Endothelial cell of umbilical vein (primary cell): ENCODE results near the gene LDLRAD4. TPM values are rescaled to one million over a fixed set of nuclear protein-coding genes. Genes with fewer than 3 reads are reported as not detected.

Experiments used
- BruUV-seq: library from RNA; stranded (reverse); fragments of 400-500 nt; replicated peaks from 2 replicates; lab custom pipeline; 2021; lab: Mats Ljungman, UMichigan
- CTCF ChIA-PET: fragments of 300-600, 350-600 bp; sonication (Branson Sonifier 250); formaldehyde crosslinking; loops from one replicate; lab custom pipeline; 2021; ENCODE audit warnings: antibody characterized with exemption, inconsistent platforms; lab: Charles Lee
- POLR2A ChIA-PET: fragments of 300-600, 350-600 bp; sonication (Branson Sonifier 250); formaldehyde crosslinking; loops from one replicate; lab custom pipeline; 2021; ENCODE audit warnings: antibody characterized with exemption, inconsistent platforms; lab: Charles Lee
- DNase-seq: peaks from one replicate; pipeline ENCODE4 v3.0.0-alpha.2; 2011; ENCODE audit warnings: low read depth, low spot score
- FAIRE-seq: peaks from 2 replicates; lab custom pipeline; 2011; peaks lifted over from hg19 to GRCh38; lab: Jason Lieb, UNC
- H2AFZ ChIP-seq: 2 replicates; pipeline ENCODE4 v1.6.0; 2012; ENCODE audit warnings: low read depth, low read length, control low read depth, inconsistent platforms
- H3K27ac ChIP-seq: 2 replicates; pipeline ENCODE4 v1.5.1; 2011; ENCODE audit warnings: low read depth, mild to moderate bottlenecking, control low read depth, low read length, moderate library complexity; ENCODE audit not compliant: insufficient read depth
- H3K27me3 ChIP-seq, 2 experiments: 2 replicates each; pipeline versions ENCODE4 v1.6.0 to v1.6.1; 2011; ENCODE audit warnings: low read length in 2 of 2, mixed read lengths in 1 of 2; ENCODE audit not compliant: control insufficient read depth in 2 of 2, insufficient read depth in 2 of 2
- H3K36me3 ChIP-seq, 2 experiments: 2 replicates in 1 of 2; 3 replicates in 1 of 2; pipeline ENCODE4 v1.5.1; 2011; ENCODE audit warnings: low read length in 2 of 2, mild to moderate bottlenecking in 1 of 2, moderate library complexity in 1 of 2; ENCODE audit not compliant: control insufficient read depth in 2 of 2, insufficient read depth in 2 of 2; ENCODE audit errors: extremely low read depth in 1 of 2
- H3K4me1 ChIP-seq: 3 replicates; pipeline ENCODE4 v1.5.1; 2011; ENCODE audit warnings: mild to moderate bottlenecking, low read length; ENCODE audit not compliant: control insufficient read depth, insufficient read depth; ENCODE audit errors: extremely low read depth
- H3K4me2 ChIP-seq: 2 replicates; pipeline ENCODE4 v1.6.1; 2011; ENCODE audit warnings: low read length, control low read depth, mixed read lengths; ENCODE audit not compliant: insufficient read depth
- H3K4me3 ChIP-seq, 3 experiments: fragments of 200-600 bp in 1 of 3; sonication (generic), shearing (Covaris generic) in 1 of 3; replicated peaks in 1 of 3; 2 replicates each; pipeline ENCODE4 v1.5.1; 2011 to 2016; ENCODE audit warnings: control low read depth in 3 of 3, low read length in 3 of 3, mild to moderate bottlenecking in 2 of 3, inconsistent platforms in 1 of 3, low read depth in 1 of 3, moderate library complexity in 1 of 3; ENCODE audit not compliant: insufficient read depth in 1 of 3
- H3K79me2 ChIP-seq: 2 replicates; pipeline ENCODE4 v1.6.0; 2012; ENCODE audit warnings: low read length, inconsistent platforms; ENCODE audit not compliant: control insufficient read depth, insufficient read depth
- H3K9ac ChIP-seq: replicated peaks from 2 replicates; pipeline ENCODE3; 2011; ENCODE audit warnings: low read length, control low read depth; ENCODE audit not compliant: insufficient read depth; ENCODE audit errors: extremely low read depth
- H3K9me1 ChIP-seq: replicated peaks from 3 replicates; pipeline ENCODE4 v1.6.0; 2011; ENCODE audit warnings: mild to moderate bottlenecking, low read length; ENCODE audit not compliant: control insufficient read depth, insufficient read depth; ENCODE audit errors: extremely low read depth
- H3K9me3 ChIP-seq: replicated peaks from 2 replicates; pipeline ENCODE4 v1.5.1; 2012; ENCODE audit warnings: low read length, inconsistent platforms; ENCODE audit not compliant: control insufficient read depth, insufficient read depth
- H4K20me1 ChIP-seq: replicated peaks from 2 replicates; pipeline ENCODE3; 2011; ENCODE audit warnings: mild to moderate bottlenecking, low read length; ENCODE audit not compliant: control insufficient read depth, insufficient read depth; ENCODE audit errors: extremely low read depth
- CTCF ChIP-seq, 2 donors: IDR thresholded peaks; 1 replicate in 1 of 2; 2 replicates in 1 of 2; pipeline ENCODE4 v1.5.1; 2011; ENCODE audit warnings: low read length in 2 of 2, mild to moderate bottlenecking in 2 of 2, moderate library complexity in 2 of 2, control low read depth in 1 of 2, inconsistent platforms in 1 of 2, low read depth in 1 of 2; ENCODE audit not compliant: insufficient read depth in 1 of 2; ENCODE audit errors: extremely low read depth in 1 of 2
- JUN ChIP-seq: IDR thresholded peaks from 2 replicates; pipeline ENCODE4 v1.6.1; 2011; ENCODE audit warnings: borderline replicate concordance, low read depth; ENCODE audit not compliant: insufficient read length, insufficient read depth
- MAX ChIP-seq: IDR thresholded peaks from 2 replicates; pipeline ENCODE4 v1.6.1; 2011; ENCODE audit not compliant: insufficient read depth, insufficient read length
- MYC ChIP-seq: IDR thresholded peaks from one replicate; pipeline ENCODE4 v1.6.1; 2011; ENCODE audit warnings: mild to moderate bottlenecking, low read depth, low read length
- POLR2A ChIP-seq: IDR thresholded peaks from 2 replicates; pipeline ENCODE4 v1.6.1; 2012; ENCODE audit warnings: low read depth, mild to moderate bottlenecking, control low read depth, low read length
- dilution Hi-C: fragments of 300-500 bp; cut with MboI; formaldehyde crosslinking; loops from one replicate; pipeline ENCODE4 v1.15.0; 2019; ENCODE audit warnings: low sequenced_read_pairs; ENCODE audit not compliant: extremely low pct_ligation_motif_present
- intact Hi-C: fragments of 100-400 bp; cut with micrococcal nuclease; formaldehyde crosslinking; loops from one replicate; pipeline ENCODE4 v1.10.0; 2022
- polyA plus RNA-seq, 4 experiments: library from polyadenylated mRNA; depleted of rRNA in 3 of 4; stranded (reverse) in 3 of 4; unstranded in 1 of 4; fragments of >200 nt; gene quantifications; 2 replicates each; pipeline versions ENCODE4 v1.2.1 to v1.2.3, GENCODE V29; 2011 to 2012; ENCODE audit warnings: missing spikeins in 1 of 4
- total RNA-seq: library from RNA; stranded (reverse); gene quantifications from 2 replicates; pipeline ENCODE4 v1.2.3, GENCODE V29; 2021

Gene LDLRAD4
- total and polyA plus RNA-seq, 2 donors (not counting 3 experiments of a cell fraction or from before 2014, with no cell fraction given) = 5.2 to 6.5 TPM

GRCh38 chr18:13450289-13451212 is 232.0 kb downstream of the LDLRAD4 start:
- no peak for TF ChIP-seq MYC
- no peak for TF ChIP-seq POLR2A
- TF ChIP-seq CTCF (IDR thresholded peaks at IDR 0.05; ENCODE audit: extremely low read depth in 1 of 2, insufficient read depth in 1 of 2, low read depth in 1 of 2, low read length in 2 of 2) = no peak
- no peak for TF ChIP-seq MAX
- no peak for TF ChIP-seq JUN
- Histone ChIP-seq H3K9me3 (no peaks in the 10 kb centered on the region), H3K36me3 (no peaks in the 10 kb centered on the region), H3K9ac (no peak overlapping the region), H3K27ac (no peak overlapping the region), H3K27me3 (no peaks in the 10 kb centered on the region), H4K20me1 (no peaks in the 10 kb centered on the region), H3K4me1 (no peaks in the 10 kb centered on the region), H3K9me1 (no peaks in the 10 kb centered on the region), H3K79me2 (no peaks in the 10 kb centered on the region), H2AFZ (no peak overlapping the region), H3K4me2 (no peak overlapping the region), H3K4me3 (no peak overlapping the region)
- BruUV-seq = no TSS peak
- ChIA-PET CTCF (no interaction called here), POLR2A (no interaction called here)
- DNase-seq (no peak), FAIRE-seq (no peak)
- intact Hi-C loops = no loop called here
- dilution Hi-C loops = no loop called here
